ENCODE results near the gene BCAM.

Gene BCAM

DNA sequence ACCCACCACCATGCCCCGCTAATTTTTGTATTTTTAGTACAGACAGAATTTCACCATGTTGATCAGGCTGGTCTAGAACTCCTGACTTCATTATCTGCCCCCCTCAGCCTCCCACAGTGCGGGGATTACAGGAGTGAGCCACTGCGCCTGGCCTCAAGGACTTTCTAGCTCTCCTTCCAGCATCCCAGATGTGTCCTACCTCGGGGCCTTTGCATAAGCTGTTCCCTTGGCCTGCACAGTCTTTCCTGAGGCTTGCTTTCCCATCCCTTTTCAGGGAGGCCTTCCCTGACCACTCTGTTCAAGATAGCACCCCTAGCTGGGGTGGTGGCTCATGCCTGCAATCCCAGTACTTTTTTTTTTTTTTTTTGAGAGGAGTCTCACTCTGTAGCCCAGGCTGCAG lies 14.3 kb upstream of the BCAM start:
- DNase-seq, result no peak

DNA sequence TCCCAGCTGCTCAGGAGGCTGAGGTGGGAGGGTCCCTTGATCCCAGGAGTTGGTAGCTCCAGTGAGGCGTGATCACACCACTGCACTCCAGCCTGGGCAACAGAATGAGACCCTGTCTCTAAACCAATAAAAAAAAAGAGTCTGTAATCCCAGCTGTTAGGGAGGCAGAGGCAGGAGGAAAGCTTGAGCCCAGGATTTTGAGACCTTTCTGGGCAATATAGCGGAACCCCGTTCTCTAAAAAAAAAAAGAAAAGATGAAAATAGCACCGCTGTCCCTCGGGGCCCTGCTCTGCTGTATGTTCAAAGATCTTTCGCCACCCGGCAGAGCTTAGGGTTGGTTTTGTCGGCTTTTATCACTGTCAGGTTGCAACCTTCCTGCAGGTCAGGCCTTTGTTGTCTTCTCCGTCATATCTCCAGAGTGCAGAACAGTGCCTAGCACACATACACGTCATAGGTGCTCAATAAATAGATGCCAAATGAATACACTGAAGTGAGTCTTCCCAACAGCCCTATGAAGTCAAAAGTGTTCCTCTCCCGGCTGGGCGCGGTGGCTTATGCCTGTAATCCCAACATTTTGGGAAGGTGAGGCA lies 13.4 kb upstream of the BCAM start:
- no peak for DNase-seq

GRCh38 chr19:44796701-44797115 lies 12.2 kb upstream of the BCAM start:
- no peak for DNase-seq

DNA sequence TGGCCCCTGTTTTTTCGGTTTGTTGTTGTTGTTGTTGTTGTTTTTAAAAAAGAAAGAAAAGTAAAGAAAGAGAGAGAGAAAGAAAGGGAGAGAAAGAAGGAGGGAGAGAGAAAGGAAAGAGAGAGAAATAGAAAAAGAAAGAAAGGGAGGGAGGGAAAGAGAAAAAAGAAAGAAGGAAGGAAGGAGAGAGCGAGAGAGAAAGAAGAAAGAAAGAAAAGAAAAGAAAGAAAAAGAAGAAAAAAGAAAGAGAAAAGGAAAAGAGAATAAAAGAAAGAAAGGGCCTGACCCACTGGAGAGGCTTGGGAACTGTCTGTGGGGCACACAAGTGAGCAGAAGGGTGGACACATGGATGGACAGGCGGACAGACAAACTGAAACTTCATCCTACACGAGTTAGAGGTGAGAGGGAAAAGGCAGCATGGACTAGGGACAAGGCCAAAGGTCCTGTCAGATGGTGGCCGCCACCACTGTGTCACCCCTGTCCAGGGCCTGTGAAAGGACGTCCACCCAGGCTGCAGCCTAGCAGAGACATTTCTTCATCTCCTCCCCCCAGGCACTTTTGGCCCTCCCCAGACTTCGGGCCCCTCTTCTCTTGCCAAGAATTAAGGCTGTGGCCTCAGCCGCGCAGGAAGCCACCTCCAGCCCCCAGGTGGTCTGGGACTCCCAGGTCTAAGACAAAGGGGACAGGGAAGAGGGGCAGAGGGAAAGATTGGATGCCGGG lies 9.1 kb upstream of the BCAM start:
- DNase-seq, result no peak

DNA sequence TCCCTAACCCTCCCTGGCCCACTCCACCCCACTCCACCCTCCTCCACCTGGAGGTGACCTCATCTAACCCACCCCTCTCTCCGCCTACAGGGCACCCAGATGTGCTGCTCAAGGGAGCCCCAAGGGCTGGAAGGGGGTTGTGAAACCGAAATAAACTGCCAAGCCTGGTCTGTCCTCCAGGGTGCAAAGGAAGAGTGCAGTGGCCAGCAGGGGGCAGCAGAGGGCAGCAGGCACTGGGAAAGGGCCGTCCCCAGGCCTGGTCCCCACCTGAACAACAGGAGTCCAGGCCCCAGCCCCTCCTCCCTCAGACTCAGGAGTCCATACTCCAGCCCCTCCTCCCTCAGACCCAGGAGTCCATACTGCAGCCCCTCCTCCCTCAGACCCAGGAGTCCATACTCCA lies 8.4 kb upstream of the BCAM start:
- DNase-seq, result peak; percentile 3

GRCh38 chr19:44803442-44804428 lies 5.2 kb upstream of the BCAM start:
- no peak for DNase-seq

DNA sequence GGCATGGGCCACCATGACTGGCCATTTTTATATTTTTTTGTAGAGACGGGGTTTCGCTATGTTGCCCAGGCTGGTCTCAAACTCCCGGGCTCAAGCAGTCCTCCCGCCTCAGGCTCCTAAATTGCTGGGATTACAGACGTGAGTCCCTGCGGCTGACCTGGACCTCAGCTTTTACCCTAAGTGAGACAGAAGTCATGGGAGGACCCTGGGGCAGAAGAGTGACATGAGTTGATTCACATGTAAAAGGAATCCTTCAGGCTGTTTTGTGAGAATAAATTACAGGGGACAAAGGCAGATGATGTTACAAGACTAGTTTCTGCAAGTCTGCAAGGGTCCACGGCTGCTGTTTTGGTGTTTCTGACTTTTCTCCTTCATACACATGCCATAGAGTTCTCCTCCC lies 2.6 kb upstream of the BCAM start:
- DNase-seq, result no peak

- no peak for DNase-seq
Measured at GRCh38 chr19:44807162-44807561, 1.7 kb upstream of the BCAM start.

DNA sequence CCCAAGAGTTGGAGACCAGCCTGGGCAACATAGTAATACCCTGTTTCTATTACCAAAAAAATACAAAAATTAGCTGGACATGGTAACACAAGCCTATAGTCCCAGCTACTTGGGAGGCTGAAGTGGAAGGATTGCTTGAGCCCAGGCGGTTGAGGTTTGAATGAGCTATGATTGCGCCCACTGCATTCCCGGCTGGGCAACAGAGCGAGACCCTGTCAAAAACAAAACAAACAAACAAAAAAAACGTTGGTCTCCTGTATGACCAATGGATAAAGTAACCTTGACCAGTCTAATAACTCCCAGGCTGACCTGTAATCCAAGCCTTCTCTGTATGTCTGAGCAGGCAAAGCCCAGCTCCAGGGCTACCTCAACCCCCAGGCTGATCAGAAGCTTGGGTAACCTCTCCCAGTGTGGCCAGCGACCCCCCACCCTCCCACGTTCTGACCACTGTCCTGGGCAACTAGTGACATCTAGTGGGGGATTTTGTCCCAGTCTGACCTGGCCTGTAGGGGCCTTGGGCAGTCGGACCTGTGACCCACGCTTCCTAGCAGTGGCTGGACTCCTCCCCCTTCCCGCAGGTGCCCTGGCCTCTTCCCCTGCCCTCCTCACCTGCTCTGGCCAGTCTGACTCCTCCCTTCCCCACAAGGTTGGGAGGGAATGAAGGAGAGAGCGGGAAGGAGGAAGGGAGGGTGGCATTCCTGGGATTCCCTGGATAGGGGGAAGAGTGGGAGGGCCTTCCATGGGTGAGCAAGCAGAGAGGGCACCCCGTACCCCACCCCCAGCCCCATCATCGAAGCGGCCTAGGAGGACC lies 1.0 kb upstream of the BCAM start:
- DNase-seq, result no peak

GRCh38 chr19:44809577-44810233 lies 802 bp downstream of the BCAM start:
- no peak for DNase-seq

DNA sequence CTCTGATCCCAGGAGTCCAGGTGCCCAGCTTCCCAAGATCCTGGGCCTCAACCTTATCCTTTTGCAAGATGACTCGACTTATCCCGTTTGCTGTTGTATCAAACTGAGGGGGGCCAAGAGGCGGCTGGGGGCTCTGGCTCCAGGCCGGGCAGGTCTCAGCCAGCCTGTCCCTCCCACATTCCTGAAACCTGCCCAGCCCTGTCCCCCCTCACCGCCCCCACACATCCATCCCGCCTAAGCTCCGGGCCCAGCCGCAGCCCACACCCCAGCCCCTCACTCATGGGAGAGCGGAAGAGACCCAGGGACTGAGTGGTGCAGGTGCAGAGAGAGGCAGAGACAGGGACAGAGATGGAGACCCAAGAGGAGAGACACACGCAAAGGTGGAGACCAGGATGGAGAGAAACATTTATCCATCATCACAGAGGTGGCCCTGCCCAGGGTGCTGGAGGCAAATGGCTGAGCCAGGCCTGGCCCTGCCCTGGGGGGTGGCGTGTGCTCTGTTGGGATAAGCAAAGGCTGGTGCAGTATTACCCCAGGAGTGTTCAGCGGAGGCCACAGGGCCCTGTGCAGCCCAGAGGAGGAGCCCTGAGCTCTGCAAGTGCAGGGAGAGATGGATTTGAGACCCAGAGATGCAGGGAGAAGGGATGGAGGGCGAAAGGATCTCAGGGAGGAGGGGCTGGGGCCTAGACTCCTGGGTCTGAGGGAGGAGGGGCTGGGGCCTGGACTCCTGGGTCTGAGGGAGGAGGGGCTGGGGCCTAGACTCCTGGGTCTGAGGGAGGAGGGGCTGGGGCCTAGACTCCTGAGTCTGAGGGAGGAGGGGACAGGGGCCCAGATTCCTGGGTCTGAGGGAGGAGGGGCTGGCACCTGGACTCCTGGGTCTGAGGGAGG lies 1.6 kb downstream of the BCAM start:
- no peak for DNase-seq

GRCh38 chr19:44811122-44811419 lies 2.2 kb downstream of the BCAM start:
- DNase-seq, result no peak

DNA sequence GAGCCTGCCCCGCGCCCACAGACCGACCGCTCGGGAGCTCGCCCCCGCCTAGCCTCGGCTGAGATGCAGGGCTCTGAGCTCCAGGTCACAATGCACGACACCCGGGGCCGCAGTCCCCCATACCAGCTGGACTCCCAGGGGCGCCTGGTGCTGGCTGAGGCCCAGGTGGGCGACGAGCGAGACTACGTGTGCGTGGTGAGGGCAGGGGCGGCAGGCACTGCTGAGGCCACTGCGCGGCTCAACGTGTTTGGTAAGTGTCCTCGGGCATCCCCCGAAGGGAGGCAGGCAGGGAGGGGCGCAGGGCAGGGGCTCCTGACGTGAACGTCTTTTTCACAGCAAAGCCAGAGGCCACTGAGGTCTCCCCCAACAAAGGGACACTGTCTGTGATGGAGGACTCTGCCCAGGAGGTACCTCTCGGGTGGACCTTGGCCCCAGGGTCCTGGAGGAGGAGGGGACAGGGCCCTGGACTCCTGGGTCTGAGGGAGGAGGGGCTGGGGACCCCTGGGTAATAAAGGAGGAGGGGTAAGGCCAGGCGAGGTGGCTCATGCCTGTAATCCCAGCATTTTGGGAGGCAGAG lies 3.3 kb downstream of the BCAM start:
- no peak for DNase-seq

- no peak for DNase-seq
Measured at GRCh38 chr19:44813070-44813840, 4.4 kb downstream of the BCAM start.

GRCh38 chr19:44813841-44814470 lies 5.1 kb downstream of the BCAM start:
- DNase-seq, result no peak

- no peak for DNase-seq
Measured at GRCh38 chr19:44814517-44814916, 5.6 kb downstream of the BCAM start.

GRCh38 chr19:44816301-44816700 lies 7.4 kb downstream of the BCAM start:
- no peak for DNase-seq

- no peak for DNase-seq
Measured at GRCh38 chr19:44817725-44818465, 9.0 kb downstream of the BCAM start.

- no peak for DNase-seq
Measured at GRCh38 chr19:44818466-44819031, 9.6 kb downstream of the BCAM start.
